Endometrial microvascular endothelial cells (primary cell): ENCODE data around the gene CLDN15. TPM values are rescaled to one million over a fixed set of nuclear protein-coding genes. Genes with fewer than 3 reads are reported as not detected.

Experiments used
- in situ Hi-C: cut with HindIII; loops from 2 replicates; pipeline ENCODE4 v1.10.0; 2017; ENCODE audit warnings: low sequenced_read_pairs, low pct_unique_long_range_greater_than_20kb; ENCODE audit errors: inconsistent ontology term
- total RNA-seq: library from RNA; depleted of rRNA; stranded (reverse); fragments of >200 nt; gene quantifications from one replicate; pipeline ENCODE4 v1.2.3, GENCODE V29; 2015; ENCODE audit errors: inconsistent ontology term

Gene CLDN15
- total RNA-seq, 1 donor from 2014 or later = 4.4 TPM

DNA sequence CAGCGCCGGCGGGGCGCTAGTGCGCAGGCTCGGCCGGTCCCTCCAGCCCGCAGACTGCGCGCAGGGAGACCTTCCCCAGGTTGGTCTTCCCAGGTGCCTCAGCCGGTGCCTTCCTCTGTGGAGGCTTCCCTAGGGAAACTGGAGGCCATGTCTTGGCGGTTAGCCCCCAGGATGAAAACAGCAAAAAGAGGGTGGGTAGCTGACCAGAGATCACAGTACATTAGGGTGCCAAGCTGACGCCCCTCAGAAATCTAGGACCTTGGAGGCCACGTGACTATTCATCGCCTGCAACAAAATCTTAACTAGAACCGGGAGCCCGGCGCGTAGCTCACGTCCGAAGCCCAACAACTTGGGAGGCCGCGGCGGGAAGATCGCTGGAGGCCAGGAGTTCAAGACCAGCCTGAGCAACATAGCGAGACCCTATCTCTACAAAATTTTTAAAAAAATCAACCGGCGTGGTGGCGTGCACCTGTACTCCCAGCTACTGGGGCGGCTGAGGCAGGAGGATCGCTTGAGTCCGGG lies 7.6 kb upstream of the CLDN15 start:
- in situ Hi-C loops = no loop called here

DNA sequence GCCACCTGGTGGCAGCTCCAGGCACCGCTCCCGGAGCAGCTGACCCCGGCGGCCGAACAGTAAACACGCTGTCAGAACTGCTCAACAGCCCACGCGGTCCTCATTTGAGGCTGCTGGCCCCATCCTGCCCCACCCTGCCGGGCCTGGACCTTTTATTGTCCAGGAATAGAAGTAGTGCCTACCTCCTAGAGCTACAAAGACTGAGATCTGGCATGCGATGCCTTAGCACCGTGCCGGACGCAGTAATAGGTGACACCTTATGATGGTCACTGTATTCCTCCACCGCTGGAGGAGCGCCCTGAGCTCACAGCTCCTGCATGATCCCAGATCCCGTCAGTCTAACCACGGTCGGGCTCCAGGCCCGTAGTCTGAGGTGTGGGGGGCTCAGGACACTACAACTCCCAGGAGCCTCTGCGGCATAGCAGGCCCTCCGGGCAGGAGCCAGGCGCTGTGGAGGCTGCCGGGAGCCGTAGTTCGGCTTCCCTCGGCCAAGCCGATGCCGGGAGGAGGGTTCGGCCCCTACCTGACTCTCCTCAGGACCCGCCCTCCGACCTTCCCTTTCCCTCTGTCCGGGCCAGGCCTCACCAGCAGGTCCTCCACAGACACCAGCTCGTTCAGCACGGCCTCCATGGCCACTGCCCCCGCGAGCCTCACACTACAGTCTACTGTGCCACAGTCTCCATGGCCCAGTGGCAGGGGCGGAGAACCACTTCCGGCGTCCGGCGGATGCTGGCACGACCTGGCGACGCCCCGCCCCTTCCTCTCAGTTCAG lies 7.0 kb upstream of the CLDN15 start, which contains the start of gene FIS1:
Gene FIS1 (minus strand): TSS at position 707 of the 772 bp plus-strand sequence. CDS start 77 bp downstream, at position 630.
- in situ Hi-C loops = no loop called here

DNA sequence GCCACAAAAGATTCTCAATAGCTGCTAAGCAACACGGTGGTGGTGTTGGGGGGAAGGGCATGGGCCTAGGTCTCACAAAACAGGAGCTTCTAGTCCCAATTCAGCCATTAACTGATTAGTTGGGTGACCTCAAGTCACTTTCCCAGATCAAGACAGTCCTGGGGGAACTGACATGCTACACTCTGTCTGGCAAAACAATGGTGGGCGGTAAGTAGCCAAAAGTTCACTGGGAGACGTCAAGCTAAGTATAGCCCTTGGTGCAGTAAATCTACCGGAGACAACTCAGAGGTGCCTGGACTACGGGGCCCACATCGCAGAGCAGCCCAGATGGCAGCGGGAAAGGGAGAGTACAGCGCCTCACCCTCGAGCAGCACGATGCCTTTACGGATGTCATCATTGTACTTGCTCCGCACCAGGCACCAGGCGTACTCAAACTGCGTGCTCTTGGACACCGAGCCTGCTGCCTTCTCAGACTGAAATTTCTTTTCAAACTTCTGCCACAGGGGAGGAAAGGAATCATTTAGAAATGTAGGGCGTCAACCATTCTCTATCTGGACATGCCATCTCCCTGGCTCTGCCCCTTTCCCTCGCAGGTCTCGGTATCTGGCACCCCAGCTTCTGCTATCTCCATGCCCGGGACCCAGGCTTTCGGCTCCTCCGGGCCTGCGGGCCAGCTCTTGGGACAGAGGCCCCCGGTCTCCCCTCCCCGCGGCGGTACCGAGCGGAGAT lies 6.2 kb upstream of the CLDN15 start:
- in situ Hi-C loops = no loop called here

DNA sequence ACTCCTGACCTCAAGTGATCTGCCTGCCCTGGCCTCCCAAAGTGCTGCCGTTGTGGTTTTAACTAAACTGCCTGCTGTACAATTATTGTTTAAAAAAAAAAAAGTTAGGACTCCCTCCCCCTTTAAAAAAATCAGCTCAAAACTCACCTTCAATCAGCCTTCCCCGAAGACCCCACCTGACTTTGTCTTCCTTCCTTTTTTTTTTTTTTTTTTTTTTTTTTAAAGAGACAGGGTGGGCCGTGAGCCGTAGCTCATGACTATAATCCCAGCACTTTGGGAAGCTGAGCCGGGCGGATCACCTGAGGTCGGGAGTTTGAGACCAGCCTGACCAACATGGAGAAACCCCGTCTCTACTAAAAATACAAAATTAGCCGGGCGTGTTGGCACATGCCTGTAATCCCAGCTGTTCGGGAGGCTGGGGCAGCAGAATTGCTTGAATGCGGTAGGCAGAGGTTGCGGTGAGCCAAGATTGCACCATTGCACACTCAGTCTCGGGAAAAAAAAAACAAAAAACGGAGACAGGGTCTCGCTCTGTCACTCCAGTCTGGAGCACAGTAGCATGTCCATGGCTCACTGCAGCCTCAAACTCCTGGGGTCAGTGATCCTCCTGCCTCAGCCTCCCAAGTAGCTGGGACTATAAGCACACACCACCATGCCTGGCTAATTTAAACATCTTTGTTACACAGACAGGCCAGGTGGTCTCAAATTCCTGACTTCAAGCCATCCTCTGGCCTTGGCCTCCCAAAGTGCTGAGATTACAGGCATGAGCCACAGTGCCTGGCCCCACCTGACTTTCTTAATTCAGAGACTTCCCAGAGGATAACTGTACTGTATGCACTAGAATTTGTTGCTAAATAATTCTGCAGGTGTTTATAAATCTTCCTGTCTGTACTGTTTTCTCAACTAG lies 4.1 kb upstream of the CLDN15 start:
- in situ Hi-C loops = no loop called here

DNA sequence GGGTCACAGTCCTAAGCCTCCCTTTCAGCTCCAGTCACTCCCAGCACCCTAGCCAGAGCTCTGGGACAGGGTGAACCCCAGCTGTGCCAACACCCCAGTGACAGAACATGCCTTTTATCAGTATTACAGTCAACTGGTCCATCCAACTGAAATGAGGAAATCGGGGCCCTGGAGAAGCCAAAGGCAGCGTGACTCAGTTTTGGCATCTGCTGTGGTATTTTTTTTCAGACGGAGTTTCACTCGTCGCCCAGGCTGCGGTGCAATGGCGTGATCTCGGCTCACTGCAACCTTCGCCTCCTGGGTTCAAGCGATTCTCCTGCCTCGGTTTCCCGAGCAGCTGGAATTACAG lies 3.4 kb upstream of the CLDN15 start:
- in situ Hi-C loops = no loop called here

DNA sequence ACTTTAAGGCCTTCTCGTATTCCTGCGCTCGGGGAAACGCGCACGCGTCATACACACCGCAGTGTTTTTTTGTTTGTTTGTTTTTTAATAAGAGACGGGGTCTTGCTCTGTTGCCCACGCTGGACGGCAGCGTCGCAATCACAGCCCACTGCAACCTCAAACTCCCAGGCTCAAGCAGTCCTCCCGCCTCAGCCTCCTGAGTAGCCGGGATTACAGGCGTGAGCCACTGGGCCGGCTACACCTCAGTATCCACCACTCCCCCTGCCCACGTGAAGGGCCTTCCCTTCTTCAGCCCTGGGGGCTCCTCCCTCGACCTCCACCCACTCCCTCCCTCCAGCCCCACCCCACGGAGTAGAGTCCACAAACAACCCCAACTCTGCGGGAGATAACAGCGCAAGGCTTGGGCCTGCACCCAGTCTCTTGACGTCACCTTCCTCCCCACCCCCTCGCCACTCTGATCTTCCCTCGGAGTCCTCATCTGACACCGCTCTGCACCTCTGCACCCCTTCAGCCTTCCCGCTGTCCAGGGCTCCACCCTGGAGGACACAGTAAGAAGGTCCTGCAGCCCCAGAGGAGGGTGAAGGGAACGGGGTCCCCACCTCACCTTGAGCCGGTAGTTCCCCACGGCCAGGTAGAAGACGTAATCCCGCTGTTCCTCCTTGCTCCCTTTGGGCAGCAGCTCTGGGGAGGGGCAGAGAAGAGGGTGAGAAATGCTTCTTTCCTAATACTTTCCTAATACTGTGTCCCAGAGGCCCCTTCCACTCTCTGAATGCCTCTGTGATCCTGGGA lies 2.8 kb upstream of the CLDN15 start:
- in situ Hi-C loops = no loop called here

DNA sequence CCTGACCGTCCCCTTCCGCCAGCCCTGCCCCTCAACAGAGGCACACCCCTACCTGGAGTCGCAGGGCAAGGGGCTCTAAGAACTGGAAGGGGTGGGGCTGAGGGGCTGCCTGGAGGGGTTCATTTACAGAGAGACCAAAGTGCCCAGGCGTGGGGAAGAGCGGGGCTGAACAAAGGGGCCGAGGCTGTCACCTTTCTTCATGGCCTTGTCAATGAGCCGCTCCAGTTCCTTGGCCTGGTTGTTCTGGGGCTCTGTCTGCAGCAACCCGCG lies 2.3 kb upstream of the CLDN15 start:
- in situ Hi-C loops = no loop called here

DNA sequence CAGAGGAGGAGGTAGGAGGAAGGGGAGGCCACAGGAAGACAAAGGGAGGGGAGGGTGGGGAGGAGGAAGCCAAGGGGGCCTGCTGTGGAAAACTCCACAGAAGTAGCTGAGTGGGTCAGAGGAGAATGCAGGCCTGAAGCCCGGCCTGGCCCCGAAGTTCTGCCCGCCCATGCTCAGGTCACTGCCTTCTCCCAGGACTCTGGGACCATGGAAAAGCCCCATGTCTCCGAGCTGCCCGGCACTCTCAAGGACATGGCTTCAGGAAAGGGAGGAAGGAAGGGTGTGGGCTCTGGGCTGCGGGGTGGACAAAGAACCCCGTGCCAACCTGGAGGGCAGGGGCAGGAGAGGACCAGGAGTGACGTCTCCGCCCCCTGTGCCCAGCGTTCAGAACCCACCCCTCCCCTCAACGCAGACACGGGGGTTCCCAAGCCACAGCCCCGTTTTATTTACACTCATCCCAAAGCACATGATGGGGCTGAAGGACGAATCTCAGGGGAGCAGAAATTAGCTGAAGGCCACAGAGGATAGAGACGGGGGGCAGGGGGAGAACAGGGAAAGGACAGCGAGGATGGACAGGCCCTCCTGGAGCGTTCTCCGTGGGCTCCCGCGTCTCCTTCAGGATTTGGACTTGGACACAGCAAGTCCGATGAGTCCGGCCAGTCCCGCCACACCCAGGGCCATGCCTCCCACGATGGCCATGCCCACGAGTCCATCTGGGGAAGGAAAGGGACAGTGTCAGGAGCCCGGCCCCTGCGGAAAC lies 1.8 kb upstream of the CLDN15 start:
- in situ Hi-C loops = no loop called here

DNA sequence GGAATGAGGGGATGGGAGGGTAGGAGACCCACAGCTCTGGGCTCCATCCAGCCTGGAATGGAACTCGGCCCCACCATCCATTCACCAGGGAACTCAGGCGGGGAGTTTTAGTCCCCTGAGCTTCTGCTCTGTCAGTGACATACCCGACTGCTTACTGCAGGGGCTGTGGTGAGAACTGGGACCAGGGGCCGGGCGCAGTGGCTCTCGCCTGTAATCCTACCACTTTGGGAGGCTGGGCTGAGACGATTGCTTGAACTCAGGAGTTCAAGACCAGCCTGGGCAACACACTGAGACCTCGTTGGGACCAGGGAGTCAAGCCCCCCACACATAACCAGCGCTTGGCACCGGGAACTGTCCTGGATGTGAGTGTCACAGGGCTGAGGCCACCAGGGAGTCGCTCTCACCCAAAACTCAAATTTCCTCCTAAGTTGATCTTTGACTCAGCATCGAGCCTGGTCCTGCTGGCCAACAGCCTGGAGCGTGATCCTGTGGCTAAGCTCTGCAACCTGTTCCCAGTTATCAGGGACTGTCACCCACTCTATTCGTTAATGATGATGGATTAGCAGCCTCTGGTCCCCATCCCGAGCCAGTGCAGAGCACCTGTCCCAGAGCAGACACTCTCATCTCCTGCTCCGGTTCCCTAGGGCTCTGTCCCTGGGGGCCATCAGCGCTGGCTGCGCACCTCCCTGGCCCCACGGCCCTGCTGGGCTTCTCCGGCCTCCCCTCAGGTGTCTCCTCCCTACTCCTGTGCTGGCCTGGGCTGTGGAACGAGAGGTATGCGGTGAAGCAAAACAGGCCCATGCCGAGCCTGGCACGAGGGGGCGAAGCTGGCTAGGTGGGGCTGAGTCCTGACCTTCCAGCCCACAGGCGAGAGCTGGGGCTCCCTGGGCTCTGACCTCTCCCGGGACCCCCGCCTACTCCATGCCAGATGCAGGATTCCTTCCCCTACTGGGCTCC lies 902 bp upstream of the CLDN15 start:
- in situ Hi-C loops = no loop called here

DNA sequence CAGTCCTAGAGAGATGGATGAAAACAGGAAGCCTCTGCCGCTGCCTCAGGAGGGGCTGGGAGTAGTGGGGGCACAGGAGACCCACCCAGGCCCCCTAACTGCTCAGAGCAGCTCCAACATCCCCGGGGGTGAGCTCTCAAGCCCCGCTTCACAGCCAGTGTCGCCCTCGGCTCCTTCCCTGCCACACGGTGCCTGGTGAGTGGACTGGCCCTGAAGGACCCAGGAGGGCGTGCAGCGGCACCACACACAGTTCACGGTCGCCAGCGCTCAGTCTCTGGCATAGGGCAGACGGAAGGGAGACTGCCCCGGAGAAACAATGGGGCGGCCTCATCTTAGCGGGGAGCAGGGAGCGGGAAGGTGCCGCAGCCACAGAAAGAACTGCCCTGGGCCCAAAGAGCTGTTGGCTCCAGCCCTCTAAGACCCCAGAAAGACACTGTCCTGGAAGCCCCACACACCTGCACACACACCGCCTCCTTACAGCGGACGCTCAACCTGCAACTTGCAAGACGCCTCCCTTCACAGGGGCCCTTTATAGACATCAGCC lies 1.2 kb downstream of the CLDN15 start:
- in situ Hi-C loops = no loop called here

DNA sequence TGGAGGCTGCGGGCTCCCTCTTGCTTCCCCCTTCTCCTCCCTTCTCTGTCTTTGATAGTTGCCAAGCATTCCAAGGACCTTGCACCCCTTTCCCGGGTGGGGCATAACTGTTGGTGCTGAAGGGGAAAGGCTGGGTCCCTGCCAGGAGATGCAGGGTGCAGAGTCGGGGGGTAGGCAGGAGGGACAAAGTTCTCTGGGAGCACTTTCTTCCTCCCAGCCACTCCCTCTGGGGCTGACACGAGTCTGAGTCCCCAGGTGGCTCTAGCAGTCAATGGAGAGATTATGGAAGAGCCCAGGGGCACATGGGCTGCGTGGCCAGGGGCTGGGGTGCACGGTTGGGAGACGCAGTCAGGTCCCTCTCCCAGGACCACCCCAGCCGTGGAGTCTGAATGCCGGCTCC lies 2.1 kb downstream of the CLDN15 start:
- in situ Hi-C loops = no loop called here

DNA sequence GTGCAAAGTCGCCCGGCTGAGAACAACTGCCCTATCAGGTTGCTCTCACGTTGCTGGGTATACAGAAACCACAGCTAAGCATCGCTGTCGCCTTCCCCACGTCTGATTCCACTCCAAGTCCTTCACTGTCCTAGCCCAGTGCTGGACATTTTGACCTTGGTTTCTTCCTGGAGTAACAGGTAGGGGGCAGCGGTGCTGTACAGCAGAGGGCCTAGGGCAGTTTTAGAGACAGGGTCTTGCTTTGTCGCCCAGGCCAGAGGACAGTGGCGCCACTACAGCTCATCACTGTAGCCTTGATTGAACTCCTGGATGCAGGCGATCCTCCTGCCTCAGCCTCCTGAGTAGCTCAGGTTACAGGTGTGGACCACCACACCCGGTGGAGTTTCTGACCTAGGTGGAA lies 2.6 kb downstream of the CLDN15 start:
- in situ Hi-C loops = no loop called here

DNA sequence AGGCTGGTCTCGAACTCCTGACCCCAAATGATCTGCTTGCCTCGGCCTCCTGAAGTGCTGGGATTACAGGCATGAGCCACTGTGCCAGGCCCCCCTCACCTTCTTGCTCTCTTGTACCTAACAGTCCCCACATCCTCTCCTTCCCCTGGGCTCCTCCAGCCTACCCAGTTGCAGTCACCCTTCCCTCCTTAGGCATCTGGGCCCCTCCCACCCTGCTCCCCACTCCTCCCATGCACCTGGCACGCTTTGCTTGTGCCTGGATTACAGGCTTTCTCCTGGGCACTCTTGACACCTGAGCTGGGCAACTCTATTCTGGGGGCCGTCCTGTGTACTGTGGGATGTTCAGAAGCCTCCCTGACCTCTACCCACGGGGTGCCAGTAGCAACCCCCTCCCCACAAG lies 3.0 kb downstream of the CLDN15 start:
- in situ Hi-C loops = no loop called here

DNA sequence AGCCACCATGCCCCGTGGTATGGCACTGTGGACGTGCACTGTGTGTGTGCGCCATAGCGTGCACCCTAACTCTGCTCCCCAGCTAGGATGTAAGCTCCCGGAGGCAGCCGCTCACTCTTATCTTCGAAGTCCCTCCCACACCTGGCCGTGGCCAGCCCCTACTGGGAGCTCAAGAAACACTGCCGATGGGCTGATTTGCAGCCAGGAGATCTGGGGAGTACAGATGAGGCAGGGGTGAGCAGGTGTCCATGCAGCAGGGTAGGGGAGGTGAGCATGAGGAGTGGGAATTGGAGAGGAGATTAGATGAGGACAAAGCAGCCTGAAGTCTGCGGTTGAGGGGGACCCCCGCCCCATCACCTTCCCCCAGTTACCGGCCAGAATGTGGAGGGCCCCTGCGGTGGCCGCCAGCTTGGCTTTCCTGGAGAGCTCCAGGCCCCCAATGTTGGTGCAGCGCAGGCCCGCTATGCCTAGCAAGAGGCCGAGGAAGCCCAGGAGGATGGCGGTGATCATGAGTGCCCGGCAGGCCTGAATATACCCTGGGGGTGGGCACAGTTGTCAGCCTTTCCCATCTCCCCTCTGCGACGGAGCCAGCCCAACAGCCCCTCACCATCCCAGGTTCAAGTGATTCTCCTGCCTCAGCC lies 3.6 kb downstream of the CLDN15 start:
- in situ Hi-C loops = no loop called here

DNA sequence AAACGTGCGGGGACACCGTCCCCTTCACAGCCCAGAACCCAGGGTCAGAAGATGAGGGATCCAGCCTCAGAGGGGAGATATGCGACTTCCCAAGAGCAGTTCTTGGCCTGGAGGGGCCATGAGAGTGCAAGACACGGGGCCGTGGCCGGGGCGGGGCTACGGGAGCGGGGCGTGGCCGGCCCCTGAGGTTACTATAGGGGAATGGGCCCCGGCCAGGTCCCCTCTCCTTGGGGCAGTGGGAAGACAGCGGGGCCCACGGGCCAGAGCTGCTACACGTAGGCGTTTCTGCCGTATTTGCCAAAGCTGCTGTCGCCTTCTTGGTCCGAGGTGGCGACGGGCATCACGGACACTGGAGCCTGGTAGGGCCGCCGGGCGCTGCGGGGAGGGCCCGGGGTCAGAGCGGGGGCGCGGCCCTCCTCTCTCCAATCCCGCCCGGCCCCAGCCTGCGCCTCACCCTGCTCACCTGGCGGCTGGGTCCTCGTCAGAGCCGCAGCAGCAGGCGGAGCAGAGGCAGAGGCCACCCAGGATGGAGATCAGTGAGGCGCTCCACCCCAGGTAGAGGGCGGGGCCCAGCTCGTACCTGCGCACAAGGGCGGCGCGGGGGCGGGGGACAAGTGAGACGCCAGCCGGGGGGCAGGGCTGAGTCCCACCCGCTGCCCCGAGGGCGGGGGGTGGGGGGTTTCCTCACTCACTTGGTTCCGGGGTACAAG lies 5.3 kb downstream of the CLDN15 start:
- in situ Hi-C loops = no loop called here

DNA sequence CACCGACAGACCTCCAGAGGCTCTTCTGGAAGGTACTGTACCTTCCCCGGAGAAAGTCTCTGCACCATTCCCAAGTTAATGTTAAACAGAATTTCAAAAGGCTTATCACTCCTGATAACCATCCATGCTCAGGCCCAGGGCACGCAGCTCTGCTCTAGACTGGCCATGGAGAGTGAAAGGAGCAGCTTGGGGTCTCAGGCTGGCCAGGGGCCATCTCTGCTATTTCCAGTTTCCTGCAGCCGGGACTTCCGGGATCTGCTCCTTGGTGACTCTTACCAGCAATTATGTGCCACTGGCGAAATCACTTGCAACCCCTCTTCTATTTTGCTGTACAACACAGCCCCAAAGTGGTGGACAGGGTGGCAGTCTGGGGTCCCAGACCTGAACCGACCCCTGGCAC lies 6.0 kb downstream of the CLDN15 start:
- in situ Hi-C loops = no loop called here
